K562 (cell line): ENCODE data around the gene PDCD1LG2. TPM values are rescaled to one million over a fixed set of nuclear protein-coding genes. Genes with fewer than 3 reads are reported as not detected.

ENCODE experiments used
- ATAC-seq: fragments of 200-7000 bp; cut with Tn5 transposase; 3 replicates; pipeline ENCODE4 v1.9.1; 2020; ENCODE audit warnings: moderate library complexity
- BruUV-seq: library from RNA; stranded (reverse); fragments of 400-500 nt; replicated peaks from 2 replicates; lab custom pipeline; 2021; lab: Mats Ljungman, UMichigan
- CTCF ChIA-PET: fragments of 300-600 bp; formaldehyde crosslinking; extraction: SDS; loops from one replicate; lab custom pipeline; 2021; ENCODE audit warnings: low intra/inter-chr PET ratio; lab: Yijun Ruan, JAX
- POLR2A ChIA-PET: fragments of 300-600, 350-650 bp; sonication (Branson Sonifier 250); formaldehyde crosslinking; extraction: SDS; loops from one replicate; lab custom pipeline; 2021; ENCODE audit warnings: antibody characterized with exemption, inconsistent platforms; lab: Yijun Ruan, JAX
- DNase-seq, 4 experiments: peaks; one replicate each; pipeline versions ENCODE4 v3.0.0 to v3.0.0-alpha.2; 2011 to 2018; ENCODE audit warnings: low spot score in 3 of 4, mixed read lengths in 3 of 4; ENCODE audit errors: extremely low read depth in 1 of 4
- FAIRE-seq: peaks from 2 replicates; lab custom pipeline; 2011; peaks lifted over from hg19 to GRCh38; lab: Jason Lieb, UNC
- H2AFZ ChIP-seq: 2 replicates; pipeline ENCODE4 v1.6.0; 2011; ENCODE audit warnings: low read depth, low read length, control low read depth, inconsistent platforms
- H3K27ac ChIP-seq: fragments of 200-600 bp; 3 replicates; pipeline ENCODE4 v1.8.0; 2011; ENCODE audit warnings: low read depth, mild to moderate bottlenecking, control low read depth, inconsistent platforms, low read length, moderate library complexity, mixed read lengths; ENCODE audit errors: extremely low read depth
- H3K27me3 ChIP-seq, 2 experiments: fragments of 300-600 bp in 1 of 2; 2 replicates in 1 of 2; 3 replicates in 1 of 2; pipeline versions ENCODE4 v1.6.0 to v1.8.0; 2011; ENCODE audit warnings: inconsistent platforms in 2 of 2, low read length in 2 of 2, mild to moderate bottlenecking in 1 of 2, mixed read lengths in 1 of 2, moderate library complexity in 1 of 2; ENCODE audit not compliant: control insufficient read depth in 2 of 2, insufficient read depth in 2 of 2
- H3K36me3 ChIP-seq: fragments of 300-600 bp; 3 replicates; pipeline ENCODE4 v1.8.0; 2011; ENCODE audit warnings: mild to moderate bottlenecking, low read length, inconsistent platforms; ENCODE audit not compliant: control insufficient read depth, insufficient read depth
- H3K4me1 ChIP-seq, 2 experiments: fragments of 200-600 bp in 1 of 2; replicated peaks in 1 of 2; 2 replicates in 1 of 2; 3 replicates in 1 of 2; pipeline versions ENCODE4 v1.5.1 to v1.8.0; 2011; ENCODE audit warnings: inconsistent platforms in 2 of 2, low read length in 2 of 2, mild to moderate bottlenecking in 1 of 2, mixed read lengths in 1 of 2, moderate library complexity in 1 of 2; ENCODE audit not compliant: control insufficient read depth in 2 of 2, insufficient read depth in 2 of 2
- H3K4me2 ChIP-seq: 2 replicates; pipeline ENCODE4 v1.6.1; 2011; ENCODE audit warnings: low read length, control low read depth, inconsistent platforms, mixed read lengths; ENCODE audit not compliant: insufficient read depth
- H3K4me3 ChIP-seq: fragments of 200-600 bp; sonication (generic), shearing (Covaris generic); 2 replicates; pipeline ENCODE4 v1.5.1; 2016; ENCODE audit warnings: control low read depth, inconsistent platforms
- H3K79me2 ChIP-seq: fragments of 200-600 bp; 3 replicates; pipeline ENCODE4 v1.8.0; 2011; ENCODE audit warnings: low read length, inconsistent platforms; ENCODE audit not compliant: control insufficient read depth, insufficient read depth
- H3K9ac ChIP-seq, 2 experiments: 2 replicates each; pipeline versions ENCODE4 v1.6.0 to v1.6.1; 2011; ENCODE audit warnings: low read depth in 2 of 2, low read length in 2 of 2, control low read depth in 1 of 2, inconsistent platforms in 1 of 2, mild to moderate bottlenecking in 1 of 2, mixed read lengths in 1 of 2; ENCODE audit not compliant: insufficient read depth in 1 of 2
- H3K9me1 ChIP-seq: one replicate; pipeline ENCODE4 v1.6.0; 2011; ENCODE audit warnings: inconsistent platforms, mild to moderate bottlenecking, low read length, moderate library complexity; ENCODE audit not compliant: control insufficient read depth, insufficient read depth
- H3K9me3 ChIP-seq: replicated peaks from 2 replicates; pipeline ENCODE4 v1.5.1; 2011; ENCODE audit warnings: low read depth, low read length, inconsistent platforms; ENCODE audit not compliant: control insufficient read depth, insufficient read depth
- H4K20me1 ChIP-seq: replicated peaks from 2 replicates; pipeline ENCODE4 v1.6.1; 2011; ENCODE audit warnings: low read length, inconsistent platforms, mixed read lengths; ENCODE audit not compliant: control insufficient read depth, insufficient read depth
- ARNT ChIP-seq, 2 experiments: fragments of 450-650 bp; IDR thresholded peaks; 2 replicates each; pipeline ENCODE4 v1.6.1; 2016; ENCODE audit warnings: mild to moderate bottlenecking in 1 of 2
- BDP1 ChIP-seq: IDR thresholded peaks from 3 replicates; pipeline ENCODE4 v1.6.1; 2011; ENCODE audit not compliant: insufficient read length, insufficient read depth
- BRD4 ChIP-seq: fragments of 200-600 bp; sonication (generic); IDR thresholded peaks from 2 replicates; pipeline ENCODE4 v1.6.1; 2017; ENCODE audit warnings: inconsistent platforms
- C11orf30 ChIP-seq: fragments of 450-650 bp; IDR thresholded peaks from 2 replicates; pipeline ENCODE4 v1.6.1; 2016; ENCODE audit warnings: low read depth, mild to moderate bottlenecking
- CUX1 ChIP-seq: fragments of 200-800 bp; sonication (Bioruptor generic); IDR thresholded peaks from 2 replicates; pipeline ENCODE4 v1.6.1; 2016; ENCODE audit warnings: missing genetic modification characterization, missing compliant biosample characterization
- ETS2 ChIP-seq: IDR thresholded peaks from 2 replicates; pipeline ENCODE4 v1.6.1; 2016; ENCODE audit warnings: borderline replicate concordance, missing genetic modification characterization, mild to moderate bottlenecking, moderate library complexity, missing compliant biosample characterization; ENCODE audit not compliant: poor library complexity, severe bottlenecking
- ETV1 ChIP-seq: fragments of 450-650 bp; conservative IDR thresholded peaks from 2 replicates; pipeline ENCODE4 v1.6.1; 2016; ENCODE audit warnings: missing genetic modification characterization, control low read depth, low read depth, missing compliant biosample characterization
- MAFG ChIP-seq: fragments of 450-650 bp; conservative IDR thresholded peaks from 2 replicates; pipeline ENCODE4 v1.6.1; 2016; ENCODE audit warnings: missing genetic modification characterization, missing compliant biosample characterization
- MAZ ChIP-seq, 2 experiments: fragments of 450-650 bp in 1 of 2; sonication (generic) in 1 of 2; formaldehyde crosslinking; IDR thresholded peaks in 1 of 2; conservative IDR thresholded peaks in 1 of 2; 2 replicates each; pipeline versions ENCODE4 v1.4.0 to v1.5.0; 2020; ENCODE audit warnings: mild to moderate bottlenecking in 1 of 2, missing genetic modification reagents in 1 of 2
- MCM5 ChIP-seq: fragments of 450-650 bp; IDR thresholded peaks from 2 replicates; pipeline ENCODE4 v1.6.1; 2016; ENCODE audit warnings: low read depth
- NBN ChIP-seq: fragments of 450-650 bp; IDR thresholded peaks from 2 replicates; pipeline ENCODE4 v1.6.1; 2016; ENCODE audit warnings: low read depth, mild to moderate bottlenecking
- NR2C2 ChIP-seq, 2 experiments: fragments of 200-800 bp in 1 of 2; sonication (Bioruptor generic) in 1 of 2; sonication (generic) in 1 of 2; formaldehyde crosslinking in 1 of 2; IDR thresholded peaks; 2 replicates each; pipeline versions ENCODE4 v1.6.1 to v1.8.0; 2016 to 2022; ENCODE audit warnings: mild to moderate bottlenecking in 1 of 2, missing compliant biosample characterization in 1 of 2, missing genetic modification characterization in 1 of 2, missing genetic modification reagents in 1 of 2
- PHB ChIP-seq: fragments of 250-450 bp; sonication (Bioruptor Pico); IDR thresholded peaks from 2 replicates; pipeline ENCODE4 v1.5.0; 2021
- RAD21 ChIP-seq, 2 experiments: fragments of 250-450 bp in 1 of 2; fragments of 450-650 bp in 1 of 2; sonication (Bioruptor Pico) in 1 of 2; formaldehyde crosslinking in 1 of 2; IDR thresholded peaks in 1 of 2; conservative IDR thresholded peaks in 1 of 2; 2 replicates each; pipeline versions ENCODE4 v1.4.0 to v1.8.0; 2020 to 2022; ENCODE audit warnings: mild to moderate bottlenecking in 2 of 2, moderate library complexity in 1 of 2
- SOX6 ChIP-seq: fragments of 450-650 bp; IDR thresholded peaks from 2 replicates; pipeline ENCODE4 v1.6.1; 2014; ENCODE audit warnings: mild to moderate bottlenecking
- TRIM28 ChIP-seq: fragments of 450-650 bp; IDR thresholded peaks from 2 replicates; pipeline ENCODE4 v1.6.1; 2017
- ZBTB1 ChIP-seq: sonication (generic); formaldehyde crosslinking; IDR thresholded peaks from 2 replicates; pipeline ENCODE4 v1.8.1; 2023; ENCODE audit warnings: missing genetic modification reagents, low read depth, mild to moderate bottlenecking, borderline replicate concordance
- ZBTB26 ChIP-seq: fragments of 450-650 bp; formaldehyde crosslinking; IDR thresholded peaks from 2 replicates; pipeline ENCODE4 v1.4.0; 2022; ENCODE audit warnings: missing genetic modification characterization
- ZKSCAN3 ChIP-seq: fragments of 250-450 bp; sonication (Bioruptor Pico); IDR thresholded peaks from 2 replicates; pipeline ENCODE4 v1.4.0; 2020
- ZNF79 ChIP-seq: fragments of 250-450 bp; sonication (Bioruptor Pico); IDR thresholded peaks from 2 replicates; pipeline ENCODE4 v1.4.0; 2020; ENCODE audit warnings: low read depth, mild to moderate bottlenecking, moderate library complexity
- in situ Hi-C: fragments of 300-500 bp; cut with MboI; formaldehyde crosslinking; loops from 4 replicates; pipeline ENCODE4 v1.15.0; 2018; ENCODE audit warnings: inconsistent platforms, mixed read lengths
- intact Hi-C: fragments of 100-400 bp; cut with micrococcal nuclease; formaldehyde crosslinking; loops from 2 replicates; pipeline ENCODE4 v1.14.2; 2022
- polyA plus RNA-seq, 8 experiments: library from polyadenylated mRNA; depleted of rRNA in 4 of 8; stranded (reverse) in 5 of 8; unstranded in 3 of 8; fragments of >200 nt; fragmentation: Nextera tagmentation in 2 of 8; fragmentation: Illumina TruSeq in 1 of 8; extraction: Ambion mirVana in 2 of 8; extraction: Trizol in 1 of 8; gene quantifications; 2 replicates each; pipeline versions ENCODE4 v1.2.1 to v1.2.3, GENCODE V29; 2011 to 2014; ENCODE audit warnings: inconsistent platforms in 1 of 8, missing spikeins in 1 of 8
- total RNA-seq, 7 experiments: library from RNA; depleted of rRNA in 6 of 7; stranded (reverse); fragments of >200 nt in 6 of 7; fragmentation: Illumina TruSeq in 2 of 7; extraction: Trizol in 2 of 7; gene quantifications; 2 replicates each; pipeline versions ENCODE4 v1.2.1 to v1.2.3, GENCODE V29; 2011 to 2021; ENCODE audit warnings: low replicate concordance in 1 of 7

PDCD1LG2 gene
- total and polyA plus RNA-seq, 9 of the 15 experiments (the other 6 are each of a cell fraction or from before 2014, with no cell fraction given), result not detected

- no peak overlapping the region for H3K4me2 ChIP-seq
- FAIRE-seq (peak; percentile 65), DNase-seq (no peak), ATAC-seq (no peak)
- no TSS peak for BruUV-seq
- H3K4me3 ChIP-seq, result no peak overlapping the region
- TF ChIP-seq MAFG (tag) (no peak), MCM5 (no peak), RAD21 (CRISPR knock-in tag; conservative IDR thresholded peaks at IDR 0.05 in 1 of 2, IDR thresholded peaks at IDR 0.05 in 1 of 2) (no peak), ETV1 (tag) (no peak), ZBTB26 (CRISPR knock-in tag) (no peak), BRD4 (no peak), C11orf30 (no peak), PHB (no peak), CUX1 (no peak), SOX6 (no peak), NBN (no peak), ZBTB1 (CRISPR knock-in tag) (no peak), MAZ (CRISPR knock-in tag; conservative IDR thresholded peaks at IDR 0.05 in 1 of 2, IDR thresholded peaks at IDR 0.05 in 1 of 2) (no peak), NR2C2 (CRISPR knock-in tag; IDR thresholded peaks at IDR 0.05) (no peak), NR2C2 (tag; IDR thresholded peaks at IDR 0.05) (no peak), ETS2 (no peak), ZNF79 (CRISPR knock-in tag) (no peak), ZKSCAN3 (CRISPR knock-in tag) (no peak), TRIM28 (no peak), ARNT (IDR thresholded peaks at IDR 0.05) (no peak), BDP1 (no peak)
- H3K27ac ChIP-seq, result no peak overlapping the region
- no peaks in the 10 kb centered on the region for H3K9me1 ChIP-seq
- ChIA-PET POLR2A (no interaction called here), CTCF (no interaction called here)
- H4K20me1 ChIP-seq, result no peaks in the 10 kb centered on the region
- H3K4me1 ChIP-seq, result no peaks in the 10 kb centered on the region
- intact Hi-C loops (no loop called here), in situ Hi-C loops (no loop called here)
- H3K36me3 ChIP-seq, result no peaks in the 10 kb centered on the region
- no peaks in the 10 kb centered on the region for H3K27me3 ChIP-seq
- no peaks in the 10 kb centered on the region for H3K9me3 ChIP-seq
- H3K79me2 ChIP-seq, result no peaks in the 10 kb centered on the region
- no peak overlapping the region for H3K9ac ChIP-seq
- H2AFZ ChIP-seq, result no peak overlapping the region
Measured at GRCh38 chr9:5617749-5618148, 107.4 kb downstream of the PDCD1LG2 start.
